ENCODE results near the gene IL1B.

The IL1B gene

DNA sequence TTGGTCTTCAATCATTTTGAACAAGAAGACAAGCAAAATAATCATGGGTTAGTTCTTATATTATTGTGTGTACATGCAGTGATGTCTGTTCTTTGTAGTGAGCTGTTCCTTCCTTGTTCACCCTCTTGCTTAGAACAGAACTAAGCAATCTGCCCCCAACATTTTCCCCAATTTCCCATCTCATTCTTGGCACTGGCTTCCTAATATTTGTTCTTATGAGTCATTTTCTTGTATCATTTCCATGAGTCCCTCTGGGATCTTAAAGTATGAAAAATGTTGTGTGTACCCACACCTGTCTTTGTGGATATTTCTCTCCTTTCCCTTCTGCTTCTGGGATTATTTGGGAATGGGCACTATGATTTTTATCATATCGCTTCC is 3.5 kb upstream of the IL1B start:
- no peak overlapping the region for H3K9ac ChIP-seq
- H3K36me3 ChIP-seq (ENCODE audit: insufficient read depth) = no peaks in the 10 kb centered on the region
- H2AFZ ChIP-seq (ENCODE audit: low read depth) = no peak overlapping the region
- H3K4me1 ChIP-seq (ENCODE audit: low read depth, poor library complexity, severe bottlenecking) = no peaks in the 10 kb centered on the region
- H4K20me1 ChIP-seq (ENCODE audit: insufficient read depth) = no peaks in the 10 kb centered on the region
- H3K79me2 ChIP-seq (ENCODE audit: insufficient read depth, low read depth) = no peaks in the 10 kb centered on the region
- no peak overlapping the region for H3K4me3 ChIP-seq (IDR thresholded peaks at IDR 0.05; ENCODE audit: insufficient read depth, low read depth, low read length)
- TF ChIP-seq, protein P1, sequence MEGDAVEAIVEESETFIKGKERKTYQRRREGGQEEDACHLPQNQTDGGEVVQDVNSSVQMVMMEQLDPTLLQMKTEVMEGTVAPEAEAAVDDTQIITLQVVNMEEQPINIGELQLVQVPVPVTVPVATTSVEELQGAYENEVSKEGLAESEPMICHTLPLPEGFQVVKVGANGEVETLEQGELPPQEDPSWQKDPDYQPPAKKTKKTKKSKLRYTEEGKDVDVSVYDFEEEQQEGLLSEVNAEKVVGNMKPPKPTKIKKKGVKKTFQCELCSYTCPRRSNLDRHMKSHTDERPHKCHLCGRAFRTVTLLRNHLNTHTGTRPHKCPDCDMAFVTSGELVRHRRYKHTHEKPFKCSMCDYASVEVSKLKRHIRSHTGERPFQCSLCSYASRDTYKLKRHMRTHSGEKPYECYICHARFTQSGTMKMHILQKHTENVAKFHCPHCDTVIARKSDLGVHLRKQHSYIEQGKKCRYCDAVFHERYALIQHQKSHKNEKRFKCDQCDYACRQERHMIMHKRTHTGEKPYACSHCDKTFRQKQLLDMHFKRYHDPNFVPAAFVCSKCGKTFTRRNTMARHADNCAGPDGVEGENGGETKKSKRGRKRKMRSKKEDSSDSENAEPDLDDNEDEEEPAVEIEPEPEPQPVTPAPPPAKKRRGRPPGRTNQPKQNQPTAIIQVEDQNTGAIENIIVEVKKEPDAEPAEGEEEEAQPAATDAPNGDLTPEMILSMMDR (conservative IDR thresholded peaks at IDR 0.05; ENCODE audit: low read depth, low read length) = no peak
- H3K27ac ChIP-seq = no peak overlapping the region
- no peaks in the 10 kb centered on the region for H3K27me3 ChIP-seq (ENCODE audit: insufficient read depth, low read depth)
- no peak overlapping the region for H3K4me2 ChIP-seq

DNA sequence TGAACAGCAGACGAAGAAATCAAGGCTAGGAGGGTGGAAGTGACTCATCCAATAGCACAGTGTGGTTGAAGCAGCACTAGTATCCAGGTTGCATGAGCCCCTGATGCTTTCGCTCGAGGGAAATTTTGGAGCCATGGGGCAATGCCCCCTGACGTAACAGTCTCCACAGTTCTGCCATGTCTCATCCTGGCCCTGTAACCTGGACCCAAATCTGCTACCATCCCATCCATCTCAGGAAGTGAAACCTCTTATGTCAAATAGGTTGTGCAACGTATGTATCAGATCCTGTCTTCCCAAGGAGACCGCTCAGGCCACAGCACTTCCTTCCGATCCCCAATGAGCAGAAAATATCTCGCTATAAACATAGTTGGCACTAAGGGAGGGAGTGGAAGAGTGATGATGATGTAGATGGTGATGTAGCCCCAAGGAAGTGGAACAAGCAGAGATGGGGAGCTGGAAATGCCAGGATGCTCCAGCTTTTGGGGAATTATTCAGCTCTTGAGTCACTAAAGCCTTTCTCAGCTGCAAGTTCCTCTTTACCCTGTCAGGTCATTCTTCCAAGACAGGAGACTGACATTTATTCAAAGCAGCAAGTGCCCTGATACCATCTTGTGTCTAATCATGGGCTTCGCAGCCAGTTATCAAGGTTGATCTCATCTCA is 3.0 kb upstream of the IL1B start:
- H3K4me2 ChIP-seq = no peak overlapping the region
- H3K4me3 ChIP-seq (IDR thresholded peaks at IDR 0.05; ENCODE audit: insufficient read depth, low read depth, low read length) = no peak overlapping the region
- no peaks in the 10 kb centered on the region for H3K79me2 ChIP-seq (ENCODE audit: insufficient read depth, low read depth)
- no peaks in the 10 kb centered on the region for H3K36me3 ChIP-seq (ENCODE audit: insufficient read depth)
- no peak overlapping the region for H3K27ac ChIP-seq
- H4K20me1 ChIP-seq (ENCODE audit: insufficient read depth) = no peaks in the 10 kb centered on the region
- TF ChIP-seq, protein P1 (conservative IDR thresholded peaks at IDR 0.05; ENCODE audit: low read depth, low read length) = no peak
- H3K9ac ChIP-seq = no peak overlapping the region
- H3K4me1 ChIP-seq (ENCODE audit: low read depth, poor library complexity, severe bottlenecking) = no peaks in the 10 kb centered on the region
- no peak overlapping the region for H2AFZ ChIP-seq (ENCODE audit: low read depth)
- H3K27me3 ChIP-seq (ENCODE audit: insufficient read depth, low read depth) = no peaks in the 10 kb centered on the region

DNA sequence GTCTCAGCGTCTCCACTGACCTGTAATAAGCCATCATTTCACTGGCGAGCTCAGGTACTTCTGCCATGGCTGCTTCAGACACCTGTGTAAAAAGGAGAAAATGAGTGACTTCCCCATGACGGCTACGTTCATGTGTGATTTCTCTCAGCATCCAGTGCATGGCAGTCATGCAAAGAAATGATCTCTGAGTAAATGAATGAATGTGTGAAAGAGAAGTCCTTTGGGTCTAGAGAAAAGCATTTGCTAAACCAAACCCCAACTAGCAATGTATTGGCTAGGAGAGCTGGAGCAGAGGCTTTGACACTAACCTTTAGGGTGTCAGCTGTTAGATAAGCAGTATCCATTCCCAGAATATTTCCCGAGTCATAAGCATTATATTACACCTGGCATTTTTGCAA is 417 bp downstream of the IL1B start:
- no peak overlapping the region for H3K4me2 ChIP-seq
- no peak overlapping the region for H2AFZ ChIP-seq (ENCODE audit: low read depth)
- H3K27ac ChIP-seq = no peak overlapping the region

DNA sequence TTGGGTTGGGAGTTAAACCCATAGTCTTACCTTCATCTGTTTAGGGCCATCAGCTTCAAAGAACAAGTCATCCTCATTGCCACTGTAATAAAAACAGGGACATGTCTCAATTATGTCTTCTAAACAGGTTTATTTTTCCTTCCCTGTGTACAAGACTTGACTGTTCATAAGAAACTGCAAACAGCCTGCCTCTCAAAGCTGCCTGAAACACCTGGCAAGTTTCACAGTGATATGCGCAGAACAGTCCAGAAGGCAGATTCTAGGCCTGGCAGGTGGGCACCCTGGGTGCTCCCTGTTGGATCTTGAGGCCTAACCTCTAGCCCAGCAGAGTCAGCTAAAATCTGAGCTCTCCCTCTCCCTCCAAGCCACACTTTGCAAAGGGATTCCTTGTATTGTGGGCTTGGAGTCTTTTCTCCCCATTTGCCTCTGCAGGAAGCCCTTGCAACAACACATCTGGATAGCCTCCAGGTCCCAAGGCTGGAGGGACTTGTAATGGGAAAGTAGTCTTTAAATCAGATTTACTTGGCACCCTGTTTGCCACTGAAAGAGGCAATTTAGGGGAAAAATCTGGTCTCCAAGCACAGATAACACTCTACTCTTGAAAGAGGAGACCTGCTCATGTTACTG is 930 bp downstream of the IL1B start:
- no peak overlapping the region for H3K4me3 ChIP-seq (IDR thresholded peaks at IDR 0.05; ENCODE audit: insufficient read depth, low read depth, low read length)
- H3K9ac ChIP-seq = no peak overlapping the region
- no peaks in the 10 kb centered on the region for H3K4me1 ChIP-seq (ENCODE audit: low read depth, poor library complexity, severe bottlenecking)
- no peaks in the 10 kb centered on the region for H3K79me2 ChIP-seq (ENCODE audit: insufficient read depth, low read depth)
- no peaks in the 10 kb centered on the region for H4K20me1 ChIP-seq (ENCODE audit: insufficient read depth)
- no peaks in the 10 kb centered on the region for H3K36me3 ChIP-seq (ENCODE audit: insufficient read depth)
- H3K27me3 ChIP-seq (ENCODE audit: insufficient read depth, low read depth) = no peaks in the 10 kb centered on the region
- no peak overlapping the region for H3K4me2 ChIP-seq
- no peak overlapping the region for H2AFZ ChIP-seq (ENCODE audit: low read depth)
- H3K27ac ChIP-seq = no peak overlapping the region
- TF ChIP-seq, protein P1 (conservative IDR thresholded peaks at IDR 0.05; ENCODE audit: low read depth, low read length) = no peak

More for the DNA sequence above, 417 bp downstream of the IL1B start:
- no peaks in the 10 kb centered on the region for H3K36me3 ChIP-seq (ENCODE audit: insufficient read depth)
- no peaks in the 10 kb centered on the region for H3K79me2 ChIP-seq (ENCODE audit: insufficient read depth, low read depth)
- no peaks in the 10 kb centered on the region for H3K4me1 ChIP-seq (ENCODE audit: low read depth, poor library complexity, severe bottlenecking)
- no peak overlapping the region for H3K9ac ChIP-seq
- no peaks in the 10 kb centered on the region for H4K20me1 ChIP-seq (ENCODE audit: insufficient read depth)
- H3K27me3 ChIP-seq (ENCODE audit: insufficient read depth, low read depth) = no peaks in the 10 kb centered on the region
- no peak overlapping the region for H3K4me3 ChIP-seq (IDR thresholded peaks at IDR 0.05; ENCODE audit: insufficient read depth, low read depth, low read length)
- TF ChIP-seq, protein P1 (conservative IDR thresholded peaks at IDR 0.05; ENCODE audit: low read depth, low read length) = no peak
